ENCODE data around the gene IRX4. TPM values are rescaled to one million over a fixed set of nuclear protein-coding genes. Genes with fewer than 3 reads are reported as not detected.
A peak's percentile ranks its signal among the peaks of the same experiment; 100 is the strongest.

Gene IRX4
- total RNA-seq, 2 donors from 2014 or later: not detected

GRCh38 chr5:1857256-1857600 is 25.5 kb downstream of the IRX4 start:
- Histone ChIP-seq H3K36me3 (no peaks in the 10 kb centered on the region), H3K27ac (no peak overlapping the region), H3K9me3 (no peaks in the 10 kb centered on the region), H3K4me1 (no peaks in the 10 kb centered on the region), H3K27me3 (peaks cover 0 to 4% of the 10 kb centered on the region in 2 donors), H3K4me3 (no peak overlapping the region)
- TF ChIP-seq, protein P1, sequence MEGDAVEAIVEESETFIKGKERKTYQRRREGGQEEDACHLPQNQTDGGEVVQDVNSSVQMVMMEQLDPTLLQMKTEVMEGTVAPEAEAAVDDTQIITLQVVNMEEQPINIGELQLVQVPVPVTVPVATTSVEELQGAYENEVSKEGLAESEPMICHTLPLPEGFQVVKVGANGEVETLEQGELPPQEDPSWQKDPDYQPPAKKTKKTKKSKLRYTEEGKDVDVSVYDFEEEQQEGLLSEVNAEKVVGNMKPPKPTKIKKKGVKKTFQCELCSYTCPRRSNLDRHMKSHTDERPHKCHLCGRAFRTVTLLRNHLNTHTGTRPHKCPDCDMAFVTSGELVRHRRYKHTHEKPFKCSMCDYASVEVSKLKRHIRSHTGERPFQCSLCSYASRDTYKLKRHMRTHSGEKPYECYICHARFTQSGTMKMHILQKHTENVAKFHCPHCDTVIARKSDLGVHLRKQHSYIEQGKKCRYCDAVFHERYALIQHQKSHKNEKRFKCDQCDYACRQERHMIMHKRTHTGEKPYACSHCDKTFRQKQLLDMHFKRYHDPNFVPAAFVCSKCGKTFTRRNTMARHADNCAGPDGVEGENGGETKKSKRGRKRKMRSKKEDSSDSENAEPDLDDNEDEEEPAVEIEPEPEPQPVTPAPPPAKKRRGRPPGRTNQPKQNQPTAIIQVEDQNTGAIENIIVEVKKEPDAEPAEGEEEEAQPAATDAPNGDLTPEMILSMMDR (IDR thresholded peaks at IDR 0.05): no peak
- no peak for DNase-seq (ENCODE audit: low spot score)

- Histone ChIP-seq H3K36me3 (no peaks in the 10 kb centered on the region), H3K9me3 (no peaks in the 10 kb centered on the region), H3K4me1 (no peaks in the 10 kb centered on the region), H3K27ac (no peak overlapping the region), H3K27me3 (peaks cover 0 to 4% of the 10 kb centered on the region in 2 donors), H3K4me3 (peak overlapping the region in 1 of 2 donors; percentile 34)
- no peak for DNase-seq (ENCODE audit: low spot score)
- TF ChIP-seq, protein P1 (IDR thresholded peaks at IDR 0.05): no peak
These were observed 26.0 kb downstream of the IRX4 start for GRCh38 chr5:1856596-1857255.

- Histone ChIP-seq H3K9me3 (no peaks in the 10 kb centered on the region), H3K27ac (no peak overlapping the region), H3K36me3 (no peaks in the 10 kb centered on the region), H3K4me1 (no peaks in the 10 kb centered on the region), H3K4me3 (no peak overlapping the region), H3K27me3 (peaks cover 0 to 4% of the 10 kb centered on the region in 2 donors)
- DNase-seq (ENCODE audit: low spot score): no peak
- TF ChIP-seq, protein P1 (IDR thresholded peaks at IDR 0.05): no peak
These were observed 27.1 kb downstream of the IRX4 start for GRCh38 chr5:1855596-1855995.

DNA sequence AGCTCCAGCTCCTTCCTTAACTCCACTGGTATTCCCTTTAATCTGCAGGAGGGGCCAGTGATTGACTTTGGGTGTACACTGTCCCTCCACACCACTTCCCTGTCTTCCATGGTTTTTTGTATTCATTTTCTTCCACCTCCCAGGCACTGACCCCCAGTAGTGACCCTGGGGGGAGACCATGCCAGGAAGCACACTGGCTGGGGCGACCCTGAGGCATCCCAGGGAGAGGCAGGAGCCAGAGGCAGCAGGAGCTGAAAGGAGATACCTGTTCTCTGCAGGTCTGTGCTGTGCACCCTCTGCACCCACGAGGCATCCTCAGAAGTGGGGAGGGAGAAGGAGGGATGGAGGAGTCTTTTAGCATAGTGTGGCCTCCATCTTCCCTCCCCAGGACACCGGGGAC is 27.6 kb downstream of the IRX4 start:
- no peak overlapping the region for H3K27ac ChIP-seq
- H3K9me3 ChIP-seq: no peaks in the 10 kb centered on the region
- H3K4me3 ChIP-seq: no peak overlapping the region
- TF ChIP-seq, protein P1 (IDR thresholded peaks at IDR 0.05): no peak
- H3K36me3 ChIP-seq: no peaks in the 10 kb centered on the region
- no peaks in the 10 kb centered on the region for H3K4me1 ChIP-seq
- no peak for DNase-seq (ENCODE audit: low spot score)
- peaks cover 0 to 4% of the 10 kb centered on the region in 2 donors for H3K27me3 ChIP-seq

DNA sequence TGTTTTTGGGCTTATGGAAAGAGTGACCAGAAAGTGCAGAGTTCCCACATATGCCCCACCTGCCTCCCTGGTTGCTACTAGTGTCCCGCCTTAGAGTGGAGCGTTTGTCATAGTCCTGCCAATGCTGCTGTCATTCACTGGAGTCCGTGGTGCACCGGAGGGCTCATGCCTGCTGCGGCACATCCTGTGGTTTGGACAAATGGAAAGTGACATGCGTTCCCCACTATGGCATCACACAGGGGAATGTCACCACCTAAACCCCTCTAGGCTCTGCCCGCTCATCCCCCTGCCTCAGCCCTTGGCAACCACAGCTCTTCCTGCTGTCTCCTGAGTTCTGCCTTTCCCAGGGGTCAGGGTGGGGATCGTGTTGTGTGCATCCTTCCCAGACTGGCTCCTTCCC is 29.2 kb downstream of the IRX4 start:
- TF ChIP-seq, protein P1 (IDR thresholded peaks at IDR 0.05): no peak
- no peaks in the 10 kb centered on the region for H3K9me3 ChIP-seq
- H3K27ac ChIP-seq: no peak overlapping the region
- no peak for DNase-seq (ENCODE audit: low spot score)
- no peaks in the 10 kb centered on the region for H3K4me1 ChIP-seq
- H3K36me3 ChIP-seq: no peaks in the 10 kb centered on the region
- peaks cover 0 to 4% of the 10 kb centered on the region in 2 donors for H3K27me3 ChIP-seq
- no peak overlapping the region for H3K4me3 ChIP-seq

Data from right atrium auricular region (tissue), 2 donors.